ENCODE data around the gene TICAM2.

The TICAM2 gene

GRCh38 chr5:115589043-115589442 lies 13.2 kb downstream of the TICAM2 start:
- Histone ChIP-seq H3K27ac (no peak overlapping the region), H3K4me3 (no peak overlapping the region)
- no peak for DNase-seq (ENCODE audit: low spot score)
- TF ChIP-seq, protein P1, sequence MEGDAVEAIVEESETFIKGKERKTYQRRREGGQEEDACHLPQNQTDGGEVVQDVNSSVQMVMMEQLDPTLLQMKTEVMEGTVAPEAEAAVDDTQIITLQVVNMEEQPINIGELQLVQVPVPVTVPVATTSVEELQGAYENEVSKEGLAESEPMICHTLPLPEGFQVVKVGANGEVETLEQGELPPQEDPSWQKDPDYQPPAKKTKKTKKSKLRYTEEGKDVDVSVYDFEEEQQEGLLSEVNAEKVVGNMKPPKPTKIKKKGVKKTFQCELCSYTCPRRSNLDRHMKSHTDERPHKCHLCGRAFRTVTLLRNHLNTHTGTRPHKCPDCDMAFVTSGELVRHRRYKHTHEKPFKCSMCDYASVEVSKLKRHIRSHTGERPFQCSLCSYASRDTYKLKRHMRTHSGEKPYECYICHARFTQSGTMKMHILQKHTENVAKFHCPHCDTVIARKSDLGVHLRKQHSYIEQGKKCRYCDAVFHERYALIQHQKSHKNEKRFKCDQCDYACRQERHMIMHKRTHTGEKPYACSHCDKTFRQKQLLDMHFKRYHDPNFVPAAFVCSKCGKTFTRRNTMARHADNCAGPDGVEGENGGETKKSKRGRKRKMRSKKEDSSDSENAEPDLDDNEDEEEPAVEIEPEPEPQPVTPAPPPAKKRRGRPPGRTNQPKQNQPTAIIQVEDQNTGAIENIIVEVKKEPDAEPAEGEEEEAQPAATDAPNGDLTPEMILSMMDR (IDR thresholded peaks at IDR 0.05) = no peak

- TF ChIP-seq, protein P1 (IDR thresholded peaks at IDR 0.05) = no peak
- Histone ChIP-seq H3K4me3 (no peak overlapping the region), H3K27ac (no peak overlapping the region)
- no peak for DNase-seq (ENCODE audit: low spot score)
Measured at GRCh38 chr5:115588640-115589039, 13.6 kb downstream of the TICAM2 start.

DNA sequence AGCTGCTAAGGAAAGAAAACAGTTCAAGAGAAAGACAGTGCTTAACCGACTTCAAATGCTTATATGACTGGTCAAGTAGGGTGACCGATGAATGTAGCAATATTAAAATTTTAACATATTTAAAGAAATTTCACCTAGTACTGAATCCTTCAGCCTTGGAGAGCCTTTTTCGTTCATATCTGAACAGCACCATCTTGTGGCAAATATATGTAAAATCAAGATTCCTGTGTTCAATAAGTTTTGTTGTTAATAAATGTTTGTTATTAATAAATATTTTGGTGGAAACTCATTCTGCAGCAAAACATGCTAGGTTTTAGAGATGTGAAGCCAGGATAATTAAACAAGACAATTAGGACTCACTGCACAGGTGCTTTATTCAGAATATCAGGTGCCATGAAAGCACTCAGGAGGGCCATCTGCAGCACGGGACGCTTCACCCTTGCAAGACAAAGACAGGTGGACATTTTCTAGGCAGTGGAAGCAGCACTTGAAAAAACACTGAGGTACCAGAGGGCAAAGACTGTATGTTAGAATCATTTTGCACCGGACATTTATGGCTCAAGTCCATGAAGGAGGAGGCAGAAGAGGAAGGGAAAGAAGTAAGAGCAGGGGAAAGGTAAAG lies 15.6 kb downstream of the TICAM2 start:
- no peak for DNase-seq (ENCODE audit: low spot score)
- no peak overlapping the region for H3K4me3 ChIP-seq
- TF ChIP-seq, protein P1 (IDR thresholded peaks at IDR 0.05) = peak; percentile 64
- H3K27ac ChIP-seq = no peak overlapping the region

GRCh38 chr5:115585265-115585664 lies 17.0 kb downstream of the TICAM2 start:
- DNase-seq (ENCODE audit: low spot score) = no peak
- H3K4me3 ChIP-seq = no peak overlapping the region
- TF ChIP-seq, protein P1 (IDR thresholded peaks at IDR 0.05) = no peak
- no peak overlapping the region for H3K27ac ChIP-seq

DNA sequence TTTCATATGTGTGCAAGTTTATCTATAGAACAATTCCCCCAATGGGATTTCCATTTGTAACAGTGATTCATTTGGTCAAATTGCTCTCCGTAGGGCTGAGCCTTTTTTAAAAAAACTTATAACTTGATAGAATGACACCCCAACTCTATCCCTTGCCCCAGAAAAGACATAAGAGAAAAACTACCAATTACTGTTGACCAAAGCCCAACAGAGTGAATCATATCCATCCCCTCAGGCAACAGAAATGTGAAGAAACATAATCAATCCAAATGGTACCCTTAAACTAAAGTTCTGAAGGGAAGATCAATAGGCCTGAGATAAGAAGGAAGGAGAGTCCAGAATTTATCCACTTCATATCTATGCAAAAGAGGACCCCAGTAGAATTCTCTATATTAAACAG lies 17.8 kb downstream of the TICAM2 start:
- H3K27ac ChIP-seq = no peak overlapping the region
- DNase-seq (ENCODE audit: low spot score) = no peak
- no peak overlapping the region for H3K4me3 ChIP-seq
- TF ChIP-seq, protein P1 (IDR thresholded peaks at IDR 0.05) = no peak

DNA sequence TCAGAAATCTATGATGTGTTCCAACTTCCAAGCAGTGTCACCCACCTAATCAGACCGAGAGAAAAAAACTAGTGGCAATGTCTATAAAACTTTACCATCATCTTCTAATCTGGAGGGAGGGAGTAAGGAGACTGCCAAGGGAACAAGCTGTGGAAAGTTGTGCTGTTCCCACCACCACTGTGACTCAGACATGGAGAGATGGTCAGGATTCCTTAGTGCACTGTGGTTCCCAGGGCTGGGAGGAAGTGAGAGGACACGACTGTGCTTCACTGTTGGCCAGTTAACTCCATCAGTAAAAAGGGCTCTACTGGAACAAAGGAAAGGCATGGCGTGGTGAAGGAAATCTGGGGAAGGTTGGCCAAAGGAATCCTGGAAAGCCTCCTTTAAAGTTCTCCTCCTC lies 18.8 kb downstream of the TICAM2 start:
- Histone ChIP-seq H3K4me3 (no peak overlapping the region), H3K27ac (no peak overlapping the region)
- TF ChIP-seq, protein P1 (IDR thresholded peaks at IDR 0.05) = no peak
- DNase-seq (ENCODE audit: low spot score) = no peak

DNA sequence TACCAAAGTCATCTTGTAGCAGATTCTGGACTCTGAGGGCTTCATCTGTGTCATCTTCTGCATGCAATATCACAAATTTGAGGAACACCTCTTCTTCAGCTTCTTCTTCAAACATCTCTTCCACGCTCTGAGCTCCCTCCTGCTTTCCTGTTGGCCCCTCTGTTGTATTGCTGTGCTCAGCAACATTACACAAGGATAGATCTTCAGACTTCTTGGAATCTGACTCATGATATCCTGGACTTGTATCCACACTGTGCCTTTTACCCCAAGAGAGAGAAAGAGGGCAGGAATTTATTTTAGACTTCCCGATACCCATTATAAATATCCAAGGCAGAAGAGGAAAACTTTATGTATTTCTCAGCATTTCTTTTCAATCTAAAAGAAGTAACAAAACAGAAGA lies 21.3 kb downstream of the TICAM2 start:
- Histone ChIP-seq H3K27ac (no peak overlapping the region), H3K4me3 (no peak overlapping the region)
- no peak for DNase-seq (ENCODE audit: low spot score)
- TF ChIP-seq, protein P1 (IDR thresholded peaks at IDR 0.05) = no peak
